GM12873 (cell line): ENCODE results near the gene PKP4.

ENCODE experiments used
- TF ChIP-seq, protein P1 (sequence below): IDR thresholded peaks from 2 replicates; pipeline ENCODE4 v1.5.1; 2012; ENCODE audit warnings: low read depth, mild to moderate bottlenecking, moderate library complexity, low read length, control low read depth; ENCODE audit not compliant: insufficient read depth; ENCODE audit errors: missing control alignments

The PKP4 gene

DNA sequence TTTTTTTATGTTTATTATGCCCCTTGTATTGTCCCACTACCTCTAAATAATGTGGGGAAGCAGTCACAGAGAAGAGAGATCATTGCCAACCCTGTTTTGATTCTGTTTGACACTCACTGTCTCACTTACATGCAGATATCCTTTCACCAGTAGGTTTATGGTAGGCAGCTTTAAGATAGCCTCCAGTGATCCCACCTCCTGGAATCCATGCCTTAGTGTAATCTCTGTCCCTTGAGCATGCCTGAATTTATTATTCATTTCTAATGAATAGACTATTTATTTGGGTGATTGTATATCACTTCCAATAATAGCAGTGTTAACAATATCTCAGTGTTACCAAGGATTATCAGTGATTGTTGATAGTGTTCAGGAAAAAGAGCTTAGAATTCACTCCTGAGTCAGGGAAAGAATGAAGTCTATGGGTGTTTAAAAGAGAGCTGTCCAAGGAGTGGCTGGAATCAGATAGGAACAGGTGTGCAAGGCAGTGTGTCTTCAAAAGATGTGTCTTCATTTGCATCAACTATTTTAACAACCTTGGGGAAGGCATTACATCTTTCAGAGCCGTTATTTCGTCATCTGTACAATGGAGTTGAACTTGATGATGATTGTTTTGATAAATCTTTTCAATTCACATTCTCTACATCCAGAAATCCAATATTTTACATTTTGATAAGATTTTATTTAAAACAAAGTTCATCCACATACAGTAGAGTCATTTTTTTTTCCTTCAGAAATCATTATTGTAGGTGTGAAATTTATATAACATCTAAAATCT lies 31.9 kb downstream of the PKP4 start:
- TF ChIP-seq, protein P1, sequence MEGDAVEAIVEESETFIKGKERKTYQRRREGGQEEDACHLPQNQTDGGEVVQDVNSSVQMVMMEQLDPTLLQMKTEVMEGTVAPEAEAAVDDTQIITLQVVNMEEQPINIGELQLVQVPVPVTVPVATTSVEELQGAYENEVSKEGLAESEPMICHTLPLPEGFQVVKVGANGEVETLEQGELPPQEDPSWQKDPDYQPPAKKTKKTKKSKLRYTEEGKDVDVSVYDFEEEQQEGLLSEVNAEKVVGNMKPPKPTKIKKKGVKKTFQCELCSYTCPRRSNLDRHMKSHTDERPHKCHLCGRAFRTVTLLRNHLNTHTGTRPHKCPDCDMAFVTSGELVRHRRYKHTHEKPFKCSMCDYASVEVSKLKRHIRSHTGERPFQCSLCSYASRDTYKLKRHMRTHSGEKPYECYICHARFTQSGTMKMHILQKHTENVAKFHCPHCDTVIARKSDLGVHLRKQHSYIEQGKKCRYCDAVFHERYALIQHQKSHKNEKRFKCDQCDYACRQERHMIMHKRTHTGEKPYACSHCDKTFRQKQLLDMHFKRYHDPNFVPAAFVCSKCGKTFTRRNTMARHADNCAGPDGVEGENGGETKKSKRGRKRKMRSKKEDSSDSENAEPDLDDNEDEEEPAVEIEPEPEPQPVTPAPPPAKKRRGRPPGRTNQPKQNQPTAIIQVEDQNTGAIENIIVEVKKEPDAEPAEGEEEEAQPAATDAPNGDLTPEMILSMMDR: no peak

DNA sequence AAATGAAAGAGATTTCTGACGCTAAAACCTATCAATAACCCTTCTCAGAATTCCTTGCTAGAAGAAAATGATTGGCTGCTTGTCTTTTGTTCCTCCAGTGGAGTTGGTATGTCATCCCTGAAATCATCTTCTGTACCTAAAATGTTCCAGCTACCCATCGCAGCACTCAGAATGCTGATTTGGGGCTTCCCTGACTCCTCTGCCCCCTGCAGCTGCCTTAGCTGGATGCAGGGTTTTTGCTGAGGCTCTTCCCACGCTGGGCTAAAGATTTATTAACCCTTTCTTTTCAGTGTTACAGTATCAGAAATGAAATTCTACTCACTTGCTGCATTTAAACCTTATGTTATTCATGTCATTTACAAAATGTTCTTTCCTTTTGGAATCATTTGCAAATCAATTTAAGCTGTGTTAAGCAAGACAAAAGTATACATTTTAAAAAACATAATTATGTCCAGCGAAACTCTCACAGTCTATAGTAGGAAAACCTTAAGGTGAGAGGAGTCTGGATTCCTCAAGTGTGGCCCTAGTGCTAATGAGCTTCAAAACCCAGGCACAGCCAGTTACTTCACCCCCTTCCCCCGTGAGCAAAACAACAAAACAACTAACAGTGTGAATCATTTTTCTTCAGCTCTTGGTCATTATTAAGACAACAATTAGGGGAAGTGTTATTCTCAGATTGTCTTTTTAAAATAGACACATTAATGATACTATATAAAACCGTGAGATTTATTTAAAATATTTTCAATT lies 32.8 kb downstream of the PKP4 start:
- TF ChIP-seq, protein P1: no peak

DNA sequence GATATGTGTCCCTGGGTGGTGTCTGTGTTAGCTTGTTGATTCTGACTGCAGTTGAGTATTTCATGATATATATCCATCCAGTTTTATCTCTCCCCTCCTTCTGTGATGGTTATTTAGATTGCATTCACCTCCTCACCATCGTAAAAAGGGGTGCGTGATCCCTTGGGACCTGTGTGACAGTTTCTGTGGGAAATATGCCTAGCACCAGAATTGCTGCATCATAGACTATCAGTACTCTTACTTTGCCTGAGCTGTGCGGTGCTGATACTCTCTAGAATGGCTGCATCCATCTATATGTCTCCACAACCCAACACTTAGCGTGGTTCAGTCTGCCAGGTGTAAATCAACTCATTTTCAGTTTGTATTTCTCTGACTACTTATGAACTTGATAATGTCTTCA lies 34.3 kb downstream of the PKP4 start:
- TF ChIP-seq, protein P1: no peak

DNA sequence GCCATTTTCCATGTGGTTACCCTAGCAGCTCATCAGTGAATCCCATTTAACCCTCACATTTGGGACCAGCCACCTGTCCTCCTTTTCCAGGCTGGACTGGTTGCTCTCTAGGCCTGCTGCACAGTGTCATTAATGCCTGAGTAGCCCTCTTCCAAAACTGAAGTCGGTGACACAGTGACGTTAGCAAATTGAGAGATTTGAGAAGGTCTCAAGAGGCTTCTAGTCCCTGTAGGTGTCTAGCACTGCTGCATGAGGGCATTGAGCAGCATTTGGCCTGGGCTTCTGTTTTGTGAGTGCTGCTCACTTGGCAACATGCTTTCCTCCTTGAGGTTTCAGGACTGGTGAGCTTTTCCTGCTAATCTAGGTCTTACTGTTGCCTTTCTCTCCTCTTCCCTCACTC lies 36.7 kb downstream of the PKP4 start:
- TF ChIP-seq, protein P1: no peak

DNA sequence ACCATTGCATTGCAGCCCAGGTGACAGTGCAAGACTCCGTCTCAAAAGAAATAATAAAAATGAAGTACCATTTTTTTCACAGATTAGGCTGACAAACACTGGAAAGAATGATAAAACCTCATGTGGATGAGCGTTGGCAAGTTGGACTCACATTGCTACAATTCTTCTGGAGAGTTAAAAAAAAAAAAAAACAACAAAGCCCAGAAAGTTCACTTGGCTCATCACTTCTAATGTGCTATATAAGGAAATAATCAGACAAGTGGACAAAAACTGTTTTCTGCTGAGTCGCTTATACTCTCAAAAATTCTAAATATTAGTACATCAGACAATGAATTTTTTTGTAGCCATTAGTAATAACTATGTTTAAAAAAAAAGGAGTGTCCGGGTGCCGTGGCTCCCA lies 38.4 kb downstream of the PKP4 start:
- TF ChIP-seq, protein P1: no peak

DNA sequence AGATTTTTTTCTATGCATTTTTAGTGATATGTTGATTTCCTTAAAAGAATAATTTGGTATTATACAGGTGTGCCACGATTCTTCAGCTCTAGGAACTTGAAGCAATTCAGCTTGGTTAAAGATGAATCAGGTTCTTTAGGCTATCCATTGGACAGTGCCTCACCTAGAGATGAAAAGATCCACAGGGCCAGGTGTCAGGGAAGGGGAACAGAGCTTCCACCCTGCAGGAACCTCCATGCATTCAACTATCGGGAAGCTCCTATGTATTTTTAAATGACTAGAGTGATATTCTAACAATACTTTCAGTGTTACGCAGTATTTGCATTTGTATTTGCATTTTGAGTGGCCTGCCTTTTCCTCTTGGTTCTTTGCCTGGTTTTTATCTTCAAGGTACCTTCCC lies 40.2 kb downstream of the PKP4 start:
- TF ChIP-seq, protein P1: no peak

DNA sequence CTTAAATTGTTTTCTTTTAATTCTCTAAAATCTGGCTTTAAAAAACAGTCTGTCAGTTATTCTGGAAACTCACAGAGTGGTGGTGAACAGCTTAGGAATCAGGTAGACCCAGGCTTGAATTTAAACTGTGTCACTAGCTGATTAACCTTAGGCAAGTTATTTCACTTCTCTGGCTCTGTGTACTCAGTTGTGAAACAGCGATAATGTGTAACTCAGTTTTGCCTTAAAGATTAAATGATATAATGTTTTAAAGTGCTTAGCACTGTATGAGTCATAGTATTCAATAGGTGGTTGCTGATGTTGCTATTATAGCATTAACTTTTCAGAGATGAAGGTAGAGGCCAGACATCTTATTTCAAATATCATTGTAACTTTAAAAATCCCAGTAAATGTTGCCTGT lies 40.7 kb downstream of the PKP4 start:
- TF ChIP-seq, protein P1: no peak
